GM18867 (cell line): ENCODE measurements around the gene KLF1.
A peak's percentile ranks its signal among the peaks of the same experiment; 100 is the strongest.
"Not testable (repeated sequence)": the region's sequence is repeated elsewhere in the genome, so short reads cannot be mapped to it uniquely, and the experiment has no call there.

Experiments
- ATAC-seq: cut with Tn5 transposase; IDR thresholded peaks from one replicate; pipeline ENCODE4 v1.9.1; 2021; ENCODE audit warnings: mild to moderate bottlenecking, moderate library complexity; ENCODE audit not compliant: unreplicated experiment

The KLF1 gene

GRCh38 chr19:12886969-12887747 lies at the start of gene KLF1:
Gene KLF1 (minus strand): TSS chr19:12887201. CDS start chr19:12887140, 61 bp downstream.
- ATAC-seq = no peak

DNA sequence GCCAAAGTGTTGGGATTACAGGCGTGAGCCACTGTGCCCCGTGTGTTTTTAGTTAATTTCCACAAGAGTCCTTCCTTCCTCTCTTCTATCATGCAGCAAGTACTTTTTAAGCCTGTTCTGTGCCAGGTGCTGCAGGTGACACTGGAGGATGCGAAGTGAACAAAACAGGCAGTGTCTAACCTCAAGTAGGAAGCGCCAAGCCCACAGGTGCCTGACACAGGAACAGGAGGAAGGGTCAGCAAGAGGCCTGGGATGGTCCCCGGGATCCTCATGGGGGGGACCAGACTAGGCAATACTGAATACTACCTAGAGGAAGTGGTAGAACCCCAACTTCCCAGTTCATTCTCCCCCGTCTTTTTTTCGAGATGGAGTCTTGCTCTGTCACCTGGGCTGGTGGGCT lies 49.6 kb upstream of the KLF1 start:
- no peak for ATAC-seq

- ATAC-seq = no peak
Measured at GRCh38 chr19:12935071-12935470, 48.1 kb upstream of the KLF1 start.

DNA sequence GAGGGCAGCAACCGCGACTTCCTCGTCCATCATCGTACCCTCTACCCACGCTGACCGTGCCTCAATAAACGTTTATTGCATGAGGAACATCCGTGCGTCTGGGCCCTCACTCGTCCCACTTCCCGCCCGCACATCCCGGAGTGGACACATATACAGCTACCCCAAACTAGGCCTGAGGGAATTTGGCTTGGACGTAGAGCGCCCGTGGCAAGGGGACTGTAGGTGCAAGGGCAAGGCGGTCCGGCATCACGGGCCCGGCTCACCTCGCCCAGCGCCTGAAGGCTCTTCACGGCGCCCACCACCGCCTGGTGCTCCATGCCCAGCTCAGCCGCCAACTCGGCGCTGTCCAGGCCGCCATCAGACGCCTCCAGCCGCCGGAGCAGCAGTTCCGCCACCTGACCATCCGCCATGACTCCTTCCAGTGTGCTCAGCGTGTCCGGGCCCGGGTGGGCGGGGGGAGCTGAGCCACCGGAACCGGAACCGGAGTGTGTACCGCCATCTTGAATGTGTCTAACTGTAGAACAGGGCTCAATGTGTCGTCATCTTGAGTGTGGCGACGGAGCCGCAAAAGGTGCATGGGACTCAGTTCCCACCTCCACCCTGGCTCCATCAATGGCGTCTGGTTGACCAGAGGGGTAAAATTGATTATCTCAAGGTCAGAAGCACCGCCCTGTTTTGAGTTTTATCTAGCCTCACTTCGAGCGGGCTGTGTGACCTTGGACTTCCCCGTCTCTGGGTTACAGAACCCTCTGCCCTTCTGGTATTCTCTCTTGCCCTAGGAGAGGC lies 46.5 kb upstream of the KLF1 start, which contains the start of gene FARSA:
FARSA (minus strand) TSS at position 425 of the 786 bp plus-strand sequence; CDS start at position 410, 15 bp downstream.
- peak; percentile 35 for ATAC-seq

DNA sequence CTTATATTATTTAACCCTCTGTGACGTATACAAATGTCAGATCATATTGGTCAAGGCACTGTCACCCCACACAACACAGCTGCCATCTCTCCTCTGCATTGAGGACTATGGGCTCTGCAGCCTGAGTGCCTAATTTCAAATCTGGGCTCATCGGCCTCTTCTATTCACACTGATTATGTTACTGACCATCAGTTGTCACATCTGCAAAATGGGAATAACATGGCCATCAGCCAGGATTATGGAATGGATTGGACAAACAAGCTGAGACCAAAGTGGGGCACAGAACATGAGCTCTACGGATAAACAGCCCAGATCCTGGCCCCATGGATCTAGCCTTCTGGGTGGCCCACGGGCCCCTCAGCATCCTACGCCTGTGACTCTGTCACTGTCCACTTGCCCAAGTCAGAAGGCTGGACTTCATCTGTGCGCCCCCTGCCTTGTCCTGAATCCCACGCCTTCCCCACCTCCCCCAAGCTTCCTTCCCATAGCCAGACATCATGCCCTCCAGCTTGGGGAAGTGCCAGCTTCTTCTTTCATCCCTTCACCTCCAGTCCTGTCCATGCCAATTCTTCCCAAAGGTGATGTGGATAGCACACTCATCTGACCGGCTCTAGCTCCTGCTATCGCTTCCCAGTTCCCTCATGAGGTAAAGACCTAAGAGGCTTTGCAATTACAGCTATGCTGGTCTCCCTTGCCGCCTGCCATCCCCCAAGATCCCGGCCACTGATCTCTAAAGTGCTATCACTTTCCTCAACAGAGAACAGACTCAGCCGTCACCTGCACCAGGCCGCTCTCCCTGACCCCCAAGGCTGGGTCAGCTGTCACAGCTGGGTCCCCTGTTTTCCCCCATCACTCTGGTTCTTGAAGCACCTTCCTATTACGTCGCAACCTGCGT lies 45.6 kb upstream of the KLF1 start:
- ATAC-seq = no peak

DNA sequence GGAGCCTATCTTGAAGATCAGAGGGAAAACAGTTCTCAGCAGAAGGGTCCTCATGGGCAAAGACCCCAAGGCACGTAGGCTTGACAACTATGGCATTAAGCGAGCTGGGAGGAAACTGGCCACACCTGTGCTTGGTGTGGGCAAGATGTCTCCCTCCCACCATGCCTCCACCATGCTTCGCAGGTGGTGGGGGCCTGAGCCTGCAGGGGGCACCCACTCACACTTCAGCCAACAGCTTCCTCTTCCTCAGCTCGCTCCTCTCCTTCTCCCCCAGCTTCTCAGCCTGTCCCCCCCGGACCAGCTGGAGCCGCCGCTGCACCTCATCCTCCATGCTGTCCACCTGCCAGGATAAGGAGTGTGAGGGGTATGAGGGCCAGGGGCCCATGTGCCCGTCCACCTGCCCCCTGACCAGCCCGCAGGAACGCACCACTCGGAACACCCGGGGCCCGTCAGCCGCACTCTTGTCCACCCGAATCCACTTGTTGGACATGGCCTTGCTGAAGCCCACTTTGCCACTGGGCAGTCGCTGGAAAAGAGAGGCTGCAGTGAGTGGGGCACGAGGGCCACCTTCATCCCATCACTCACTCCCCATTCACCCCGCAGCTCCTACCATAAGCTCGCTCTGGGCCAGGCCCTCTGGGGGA lies 43.1 kb upstream of the KLF1 start:
- no peak for ATAC-seq

DNA sequence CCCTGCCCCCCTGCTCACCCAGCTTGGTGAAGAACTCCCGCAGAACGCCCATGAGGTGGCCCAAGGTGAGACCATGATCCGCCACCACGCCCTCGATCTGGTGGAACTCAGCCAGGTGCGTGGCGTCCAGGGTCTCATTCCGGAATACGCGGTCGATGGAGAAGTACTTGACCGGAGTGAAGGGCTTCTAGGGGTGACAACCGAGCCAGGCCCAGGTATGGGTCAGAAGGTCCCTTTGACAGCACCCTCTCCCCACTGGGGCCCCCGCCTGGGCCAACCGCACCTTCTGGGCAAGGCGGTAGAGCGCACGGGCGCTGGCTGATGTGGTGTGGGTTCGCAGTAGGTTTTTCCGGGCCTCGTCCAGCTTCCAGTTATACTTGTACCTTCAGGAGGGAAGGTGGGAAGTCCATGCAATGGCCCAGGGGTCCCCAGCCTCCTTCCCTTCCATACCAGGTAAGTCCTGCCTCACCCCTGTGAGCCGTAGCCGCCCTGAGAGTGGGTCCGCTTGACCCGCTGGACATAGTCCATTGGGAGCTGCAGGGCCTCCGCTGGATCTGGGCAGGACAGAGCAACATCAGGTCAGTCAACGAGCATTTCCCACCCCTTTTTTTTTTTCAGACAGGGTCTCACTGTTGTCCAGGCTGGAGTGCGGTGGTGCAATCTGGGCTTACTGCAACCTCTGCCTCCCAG lies 37.8 kb upstream of the KLF1 start:
- ATAC-seq = no peak

GRCh38 chr19:12922959-12923358 lies 36.0 kb upstream of the KLF1 start:
- no peak for ATAC-seq

GRCh38 chr19:12921047-12921446 lies 34.0 kb upstream of the KLF1 start:
- ATAC-seq = no peak

DNA sequence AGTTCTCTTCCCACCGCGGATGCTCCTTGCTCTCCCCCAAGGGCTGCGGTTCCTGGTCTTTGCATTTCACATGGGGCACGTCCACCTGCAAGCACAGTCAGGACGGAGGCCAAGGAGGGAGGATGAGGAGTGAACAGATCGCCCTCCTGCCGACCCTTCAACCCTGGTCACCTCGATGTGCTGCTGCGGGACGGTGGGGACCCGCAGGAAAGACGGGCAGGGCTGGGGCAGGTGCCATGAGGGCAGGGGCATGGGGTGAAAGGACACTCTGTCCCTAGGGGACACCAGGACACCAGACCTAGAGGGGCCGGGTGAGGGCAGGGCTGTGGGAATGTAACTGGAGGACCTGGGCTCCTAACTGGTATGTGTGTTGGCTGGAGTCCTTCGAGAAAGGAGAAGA lies 31.3 kb upstream of the KLF1 start:
- no peak for ATAC-seq

- ATAC-seq = not testable (repeated sequence)
Measured at GRCh38 chr19:12915860-12916259, 28.9 kb upstream of the KLF1 start.

DNA sequence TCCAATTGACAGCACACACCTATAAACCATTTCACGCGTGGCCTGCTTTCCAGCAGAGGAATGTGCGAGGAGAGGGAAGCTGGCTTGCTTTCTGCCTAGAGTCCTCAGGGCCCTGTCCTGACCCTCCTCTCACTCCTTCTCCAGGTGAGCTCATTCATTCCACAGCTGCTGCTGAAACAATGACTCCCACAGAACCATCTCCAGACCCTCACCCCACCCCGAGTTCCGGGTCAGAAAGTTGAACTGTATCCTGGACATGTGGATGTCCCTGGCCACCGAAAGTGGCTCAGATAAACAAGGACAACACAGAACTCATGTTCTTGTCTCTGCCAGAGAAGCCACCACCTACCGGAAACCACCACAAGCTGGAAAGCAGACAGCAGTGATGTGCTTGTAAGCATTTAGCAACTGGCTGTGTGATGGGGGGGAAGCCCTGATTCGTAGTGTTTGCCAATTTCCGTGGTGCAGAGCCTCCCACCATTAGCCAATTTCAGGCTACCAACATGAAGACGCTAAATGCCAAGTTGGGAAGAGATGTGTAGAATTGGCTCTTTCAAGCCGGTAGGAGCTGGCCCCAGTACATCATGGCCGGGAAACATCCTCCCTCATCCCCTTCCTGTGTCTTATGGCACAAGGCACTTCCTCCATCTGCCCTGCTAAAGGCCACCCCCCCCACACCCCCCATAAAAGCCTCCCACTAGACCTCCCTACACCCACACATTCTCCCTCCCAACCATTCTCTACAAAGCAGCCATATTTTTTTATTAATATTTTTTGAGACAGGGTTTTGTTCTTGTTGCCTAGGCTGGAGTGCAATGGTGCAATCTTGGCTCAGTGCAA lies 27.1 kb upstream of the KLF1 start:
- no peak for ATAC-seq

DNA sequence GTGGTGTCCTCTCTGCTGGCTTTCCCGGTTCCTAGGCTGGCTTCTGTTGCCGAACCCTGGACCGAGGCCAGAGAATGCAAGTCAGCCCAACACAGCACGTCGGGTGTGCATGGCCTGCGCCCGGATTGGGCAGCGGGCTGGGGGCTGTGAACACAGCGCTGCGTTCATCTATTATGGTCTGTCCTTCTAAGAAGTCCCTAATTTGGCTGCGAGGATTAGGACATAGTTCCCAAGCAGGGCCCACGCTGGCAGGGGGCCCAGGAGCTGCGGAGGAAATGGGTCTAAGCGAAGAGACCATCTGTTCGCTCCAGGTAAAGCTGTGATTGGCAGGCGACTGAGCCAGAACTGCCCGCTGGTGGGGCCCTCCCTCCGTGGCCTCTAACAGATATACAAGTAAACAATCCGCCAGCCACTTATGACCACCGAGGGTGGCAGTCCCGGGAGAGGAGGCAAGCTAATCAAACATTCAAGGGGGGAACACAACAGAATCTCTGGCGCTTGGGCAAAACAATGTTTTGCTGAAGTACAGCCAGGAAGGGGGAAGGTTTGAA lies 26.1 kb upstream of the KLF1 start:
- ATAC-seq = no peak

DNA sequence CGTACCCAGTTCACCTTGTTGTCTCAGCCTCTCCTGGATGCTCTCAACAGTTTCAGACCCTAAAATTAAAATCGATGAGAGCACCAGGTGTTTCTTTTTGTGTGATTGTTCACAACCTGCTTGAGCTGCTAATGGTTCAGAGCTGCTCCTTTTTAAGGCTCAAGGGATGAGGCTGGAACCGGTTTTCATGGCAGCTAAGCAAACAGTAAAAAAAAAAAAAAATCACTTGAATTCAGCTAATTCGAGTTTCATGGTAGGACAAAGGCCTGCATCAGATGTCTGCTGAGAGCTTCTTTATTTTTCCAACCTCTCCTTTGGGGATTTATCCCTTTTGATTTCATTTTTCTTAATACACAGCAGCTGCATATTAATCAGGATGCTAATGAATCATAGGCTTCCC lies 25.6 kb upstream of the KLF1 start:
- no peak for ATAC-seq

DNA sequence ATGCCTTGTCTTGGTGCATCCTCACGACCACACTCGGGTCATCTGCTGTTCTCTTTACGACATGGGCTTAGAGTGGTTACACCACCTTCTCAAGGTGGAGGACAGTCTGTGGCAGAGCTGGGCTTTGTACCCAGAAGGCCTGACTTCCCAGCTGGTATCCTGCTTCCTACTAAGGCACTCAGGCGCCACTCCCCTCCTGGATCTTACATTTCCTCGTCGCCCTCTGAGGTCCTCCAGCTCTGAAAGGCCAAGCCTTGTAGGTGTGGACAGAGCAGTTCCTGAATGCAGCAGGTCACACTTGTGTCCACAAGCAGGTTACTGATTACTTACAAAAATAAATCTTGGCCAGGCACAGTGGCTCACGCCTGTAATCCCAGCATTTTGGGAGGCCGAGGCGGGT lies 20.2 kb upstream of the KLF1 start:
- ATAC-seq = no peak

GRCh38 chr19:12899891-12900518 lies 13.0 kb upstream of the KLF1 start:
- ATAC-seq = peak; percentile 80

DNA sequence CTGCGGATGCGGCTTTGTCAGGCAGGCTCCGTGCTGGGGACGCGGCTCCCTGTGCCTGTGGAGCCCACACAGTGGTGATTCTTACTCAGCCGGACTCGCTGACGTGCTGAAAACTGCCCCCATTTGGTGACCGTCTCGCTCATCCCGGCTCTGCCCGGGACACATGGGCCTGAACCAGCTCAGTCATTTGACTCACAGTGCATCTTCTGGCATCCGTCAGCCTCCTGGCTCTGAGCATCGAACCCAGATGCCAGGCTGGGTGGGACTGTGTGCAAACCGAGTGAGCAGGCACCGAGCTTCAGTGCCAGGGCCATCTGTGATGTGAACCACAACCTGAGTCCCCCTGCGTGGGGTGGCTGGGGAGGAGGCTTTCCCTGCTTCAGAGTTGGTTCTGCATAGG lies 9.5 kb upstream of the KLF1 start:
- no peak for ATAC-seq

DNA sequence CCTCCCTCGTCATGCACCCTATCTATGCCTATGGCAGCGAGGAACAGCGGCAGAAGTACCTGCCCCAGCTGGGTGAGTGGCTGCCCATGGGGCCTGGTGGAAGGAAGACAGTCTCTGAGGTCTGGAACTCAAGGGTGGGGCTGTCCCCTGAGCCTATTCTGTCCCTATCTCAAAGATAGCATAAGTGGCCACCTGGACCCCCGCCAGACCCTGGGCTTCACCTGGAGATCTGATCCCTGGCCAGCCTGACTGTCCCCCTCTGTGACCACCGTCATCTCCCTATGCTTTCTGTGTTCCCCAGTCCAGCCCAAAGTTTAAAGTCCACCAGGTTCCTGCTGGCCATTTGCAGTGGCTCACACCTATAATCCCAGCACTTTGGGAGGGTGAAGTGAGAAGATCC lies 6.6 kb upstream of the KLF1 start:
- no peak for ATAC-seq
